SH-SY5Y (cell line): ENCODE measurements around the gene XRCC5.

Source experiments
- GATA2 ChIP-seq: IDR thresholded peaks from 2 replicates; pipeline ENCODE4 v1.6.1; 2011; ENCODE audit warnings: mild to moderate bottlenecking, low read depth, low read length
- GATA3 ChIP-seq: IDR thresholded peaks from 2 replicates; pipeline ENCODE4 v1.6.1; 2011; ENCODE audit warnings: low read depth, mild to moderate bottlenecking, low read length, moderate library complexity

DNA sequence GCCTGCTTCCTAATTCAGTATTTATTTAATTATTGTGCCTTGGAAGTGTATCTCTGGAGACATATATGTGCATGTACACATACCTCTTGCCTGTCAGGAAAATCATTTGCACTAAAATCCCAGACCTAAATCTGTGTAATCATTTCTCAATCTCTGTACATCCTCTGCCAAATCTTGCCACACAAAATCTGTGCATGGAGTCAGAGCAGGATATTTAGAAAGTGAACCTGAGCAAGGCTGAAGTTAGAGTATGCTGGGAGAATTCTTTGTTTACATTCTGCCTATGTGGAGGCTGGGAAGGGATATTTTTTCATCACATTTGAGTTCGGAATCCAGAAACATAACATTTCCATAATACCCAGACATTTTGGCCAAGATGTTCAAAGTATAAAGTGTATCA lies 9.3 kb downstream of the XRCC5 start:
- no peak for TF ChIP-seq GATA3
- TF ChIP-seq GATA2, result no peak
